NCI-H1436 (cell line): ENCODE data around the gene GRID1.

Source experiments
- DNase-seq: peaks from one replicate; lab custom pipeline; 2025; lab: John Stamatoyannopoulos, UW

The GRID1 gene

DNA sequence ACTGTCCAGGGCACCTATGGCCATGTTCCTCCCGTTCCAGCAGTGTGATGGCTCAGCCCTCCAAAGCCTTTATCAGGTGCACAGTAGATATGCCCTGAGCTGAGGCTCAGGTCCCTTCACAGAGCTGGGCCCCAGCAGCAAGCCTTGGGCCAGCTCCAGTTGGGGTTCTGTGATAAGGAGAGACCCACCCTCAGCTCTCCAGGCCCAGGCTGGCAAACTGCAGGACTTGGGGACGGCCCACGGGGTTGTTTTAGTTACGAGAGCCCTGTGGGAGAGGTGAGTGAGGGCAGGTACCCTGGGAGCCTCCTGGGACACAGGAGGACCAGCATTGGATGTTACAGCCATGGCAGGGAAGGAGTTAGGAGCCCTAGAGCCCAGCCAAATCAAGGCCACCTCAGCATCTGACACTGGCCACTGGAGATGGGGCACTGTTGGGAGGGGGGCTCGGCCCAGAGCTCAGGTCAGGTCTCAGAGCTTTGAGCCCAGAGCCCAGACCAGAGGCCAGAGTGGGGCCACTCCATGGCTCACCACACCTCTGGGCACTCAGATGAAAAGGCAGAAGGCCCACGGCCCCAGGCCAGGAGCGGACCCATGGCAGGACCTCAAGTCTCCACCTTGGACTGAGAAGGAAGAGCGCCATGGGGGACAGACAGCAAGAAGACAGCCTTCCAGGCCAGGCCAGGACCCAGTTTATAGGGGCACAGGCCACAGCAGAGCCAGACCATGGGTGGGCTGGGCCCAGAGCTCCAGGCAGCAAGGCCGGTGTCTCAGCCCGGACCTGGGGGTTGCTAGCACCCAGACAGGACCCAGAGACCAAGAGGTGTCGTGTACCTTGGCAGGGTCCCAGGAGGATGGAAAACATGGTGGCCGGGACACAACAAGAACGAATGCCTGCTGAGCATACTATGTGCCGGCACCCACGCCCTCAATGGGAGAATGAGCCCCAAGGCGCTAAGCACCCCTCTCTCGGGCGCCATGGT lies 12.8 kb downstream of the GRID1 start:
- no peak for DNase-seq

DNA sequence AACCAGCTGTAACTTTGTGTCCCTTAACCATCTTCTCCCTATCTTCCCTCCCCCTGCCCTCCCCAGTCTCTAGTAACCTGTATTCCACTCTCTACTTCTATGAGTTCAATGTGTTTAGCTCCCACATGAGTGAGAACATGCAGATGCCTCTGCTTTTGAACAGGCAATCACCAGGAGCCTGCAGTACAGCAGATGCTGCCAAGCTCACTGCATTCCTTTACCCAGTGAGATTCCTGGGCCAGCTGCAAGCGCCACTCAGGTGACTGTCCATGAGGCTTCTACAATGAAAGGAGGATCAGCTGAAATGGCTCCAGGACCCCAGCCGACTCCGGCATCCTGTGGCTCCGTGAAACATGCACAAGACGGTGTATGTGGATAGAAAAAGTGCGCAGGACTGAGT lies 15.7 kb downstream of the GRID1 start:
- DNase-seq, result no peak

DNA sequence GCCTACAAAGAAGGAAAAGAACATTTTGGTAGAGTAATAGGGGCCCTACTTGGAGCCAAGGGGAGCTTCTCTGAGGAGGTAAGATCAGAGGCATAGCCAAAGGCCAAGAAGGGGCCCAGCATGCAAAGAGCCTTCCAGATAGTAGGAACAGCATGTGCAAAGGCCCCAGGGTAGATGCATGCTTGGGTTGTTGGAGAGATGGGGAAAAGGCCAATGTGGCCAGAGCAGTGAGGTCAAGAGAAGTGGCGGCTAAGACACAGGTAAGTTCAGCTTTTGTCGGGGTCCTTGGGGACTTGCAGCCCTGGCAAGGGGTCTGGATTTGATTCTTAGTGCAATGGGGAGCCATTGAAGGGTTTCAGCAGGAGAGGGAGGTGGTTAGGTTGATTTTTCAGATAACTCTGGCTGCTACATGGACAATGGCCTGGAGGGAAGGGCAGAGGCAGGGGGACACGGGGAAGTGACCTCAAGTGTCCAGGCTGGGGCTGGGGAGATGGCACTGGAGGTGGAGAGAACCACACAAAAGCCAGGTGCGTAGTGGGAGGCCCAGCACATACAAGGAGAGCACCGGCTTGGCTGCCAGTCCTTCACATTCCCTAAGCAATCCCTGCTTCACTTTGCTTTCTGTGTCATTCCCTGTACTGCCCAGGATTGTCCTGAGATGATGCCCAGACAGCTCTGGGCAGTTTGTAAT lies 16.5 kb downstream of the GRID1 start:
- DNase-seq, result no peak

DNA sequence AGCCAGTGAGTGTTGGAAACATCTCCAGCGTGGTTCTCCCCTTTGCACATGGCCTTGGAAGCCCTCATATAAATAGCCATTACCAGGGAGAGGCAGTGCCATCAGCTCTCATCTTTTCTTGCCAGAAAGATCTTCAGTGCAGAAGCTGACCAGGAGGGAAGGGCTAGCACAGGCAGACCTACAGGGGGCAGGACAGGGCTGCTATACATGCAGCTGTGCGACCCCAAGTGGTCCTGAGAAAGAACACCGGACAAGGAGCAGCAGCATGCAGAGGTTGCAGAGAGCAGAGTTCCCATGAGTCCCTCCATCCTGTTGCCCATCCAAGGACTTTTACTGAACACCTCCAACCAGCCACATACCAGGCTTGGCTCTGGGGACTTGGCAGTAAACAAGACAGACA lies 17.1 kb downstream of the GRID1 start:
- no peak for DNase-seq

DNA sequence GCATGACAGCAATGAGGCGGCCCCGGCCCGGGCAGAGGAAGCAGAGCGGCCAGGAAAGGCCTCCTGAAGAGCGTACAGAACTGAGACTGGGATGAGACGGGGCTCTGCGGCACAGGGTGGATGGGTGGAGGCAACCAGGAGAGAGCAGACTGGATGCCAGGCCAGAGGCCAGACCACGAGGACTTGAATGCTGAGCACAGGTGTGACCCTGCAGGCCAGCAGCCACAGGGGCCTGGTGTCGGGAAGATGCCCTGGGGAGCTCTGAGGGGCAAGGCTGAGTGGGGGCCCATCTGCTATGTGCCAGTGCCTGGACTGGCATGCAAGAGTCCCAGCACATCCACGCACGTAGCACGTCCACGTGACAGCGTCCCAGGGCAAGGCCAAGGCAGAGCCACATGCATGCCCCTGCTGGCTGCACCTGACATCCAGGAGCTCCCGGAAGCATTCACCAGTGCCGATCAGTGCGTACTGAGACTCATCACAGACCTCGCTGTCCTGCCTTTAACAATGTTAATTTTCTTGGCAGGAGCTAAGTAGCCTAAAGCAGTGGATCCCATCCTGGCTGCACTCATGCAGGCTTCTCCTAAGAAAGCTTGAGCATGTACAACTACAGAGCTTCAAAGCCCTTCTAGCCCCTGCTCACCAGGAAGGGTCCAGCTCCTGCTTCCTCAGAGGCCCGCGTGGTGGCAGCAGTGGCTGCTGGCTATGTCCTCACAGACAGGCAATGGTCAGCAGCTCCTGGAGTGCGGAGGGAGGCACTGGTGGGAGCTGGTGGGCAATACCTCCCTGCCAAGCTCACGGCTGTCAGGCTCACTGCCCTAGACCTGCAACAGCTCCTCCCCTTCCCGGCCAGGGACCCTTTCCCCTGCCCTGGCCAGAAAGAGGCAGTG lies 18.0 kb downstream of the GRID1 start:
- no peak for DNase-seq

DNA sequence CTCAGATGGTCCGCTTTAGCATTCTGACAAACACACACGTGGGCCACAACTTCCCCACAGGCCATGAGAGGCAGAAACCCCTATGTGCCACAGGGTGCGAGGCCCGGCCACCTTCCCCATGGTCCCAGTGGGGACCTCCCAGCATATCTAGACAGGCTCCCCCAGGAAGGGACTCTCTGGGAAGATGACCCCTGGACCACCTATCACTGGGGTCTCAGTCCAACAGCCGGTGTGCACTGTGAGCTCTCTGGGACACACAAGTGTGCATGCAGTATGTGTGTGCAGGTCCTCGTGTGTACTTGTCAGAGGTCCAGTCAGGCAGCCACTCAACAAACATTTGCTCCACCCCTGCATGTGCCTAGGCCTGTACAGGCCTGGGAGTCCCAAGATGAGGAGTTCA lies 18.7 kb downstream of the GRID1 start:
- no peak for DNase-seq

DNA sequence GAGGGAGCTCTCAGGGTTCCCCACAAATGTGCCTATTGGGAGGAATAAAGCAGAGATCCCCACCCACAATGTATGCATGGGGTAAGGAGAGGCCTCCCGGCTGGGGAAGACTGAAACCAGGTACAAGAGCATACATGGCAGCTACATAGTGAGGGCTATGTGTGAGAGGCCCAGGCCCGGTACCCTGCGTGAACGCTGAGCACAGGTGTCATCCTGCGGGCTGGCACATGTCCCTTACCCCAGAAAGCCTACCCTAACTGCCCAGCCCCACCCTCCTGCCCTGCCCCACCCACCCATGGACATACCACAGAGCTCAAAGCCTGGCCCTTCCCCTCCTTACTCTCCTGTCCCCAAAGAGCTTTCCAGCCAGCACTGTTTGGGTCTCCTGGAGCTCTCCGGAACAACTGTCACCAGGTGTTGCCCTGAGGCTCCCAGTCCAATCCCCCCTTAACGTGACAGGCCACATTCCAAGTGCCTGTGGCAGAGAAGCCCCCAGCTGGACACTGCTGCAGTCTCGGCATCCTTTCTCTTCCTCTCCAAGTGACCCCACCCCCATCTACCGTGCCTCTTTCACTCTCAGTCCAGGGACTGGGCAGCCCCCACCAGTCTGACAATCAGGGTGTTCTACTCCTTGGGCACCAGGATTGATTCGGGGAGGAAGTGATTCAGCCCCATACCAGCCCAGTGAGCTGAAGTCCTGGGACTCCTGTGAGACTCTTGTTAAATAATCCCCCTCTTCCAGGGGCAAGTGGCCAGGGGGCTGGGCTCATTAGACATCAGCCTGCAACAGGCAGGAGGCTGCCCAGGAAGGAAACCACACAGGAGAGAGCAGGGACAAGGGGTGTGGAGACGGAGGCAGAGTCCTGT lies 19.6 kb downstream of the GRID1 start:
- DNase-seq, result no peak

DNA sequence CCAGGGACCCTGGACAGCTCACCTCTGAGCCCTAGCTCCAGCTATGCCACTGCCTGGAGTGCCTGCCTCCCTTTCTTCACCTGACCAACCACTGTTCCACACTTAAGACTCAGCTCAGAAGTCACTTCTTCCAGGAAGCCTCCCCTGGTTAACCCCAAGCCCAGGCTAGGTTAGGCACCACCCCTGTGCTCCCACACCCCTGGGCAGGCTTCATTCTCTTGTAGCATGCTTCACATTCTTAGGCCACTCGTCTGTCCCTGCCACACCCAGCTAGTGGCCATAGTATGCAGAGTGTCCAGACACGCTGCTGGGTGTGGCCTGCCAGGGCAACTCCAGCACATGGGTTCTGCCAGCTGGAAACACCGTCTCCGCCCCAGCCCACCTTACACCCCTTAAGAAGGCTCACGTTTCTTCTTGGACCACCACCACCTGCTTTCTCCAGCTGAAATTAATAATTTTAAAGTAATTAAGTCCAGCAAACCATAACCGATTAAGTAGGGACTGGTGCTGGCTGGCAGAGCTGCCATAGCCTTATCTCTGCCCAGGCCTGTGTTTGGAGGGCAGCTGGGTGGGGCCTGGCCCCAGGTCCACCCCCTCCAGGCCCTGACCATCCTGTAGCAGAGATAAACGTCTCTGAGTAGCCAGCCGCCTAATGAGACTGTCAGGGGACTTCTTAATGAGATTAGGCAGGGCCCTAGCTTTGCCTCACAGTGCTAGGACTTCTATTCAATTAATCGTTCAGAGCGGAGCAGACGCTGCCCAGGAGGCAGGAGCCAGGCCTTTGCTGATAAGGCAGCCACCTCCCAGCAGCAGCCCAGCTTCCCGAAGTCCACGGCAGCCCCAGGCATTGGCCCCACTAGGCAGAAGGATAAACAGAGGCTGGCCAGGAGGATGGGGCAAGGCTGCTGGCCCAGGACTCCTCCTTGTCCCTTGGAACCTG lies 20.5 kb downstream of the GRID1 start:
- no peak for DNase-seq

DNA sequence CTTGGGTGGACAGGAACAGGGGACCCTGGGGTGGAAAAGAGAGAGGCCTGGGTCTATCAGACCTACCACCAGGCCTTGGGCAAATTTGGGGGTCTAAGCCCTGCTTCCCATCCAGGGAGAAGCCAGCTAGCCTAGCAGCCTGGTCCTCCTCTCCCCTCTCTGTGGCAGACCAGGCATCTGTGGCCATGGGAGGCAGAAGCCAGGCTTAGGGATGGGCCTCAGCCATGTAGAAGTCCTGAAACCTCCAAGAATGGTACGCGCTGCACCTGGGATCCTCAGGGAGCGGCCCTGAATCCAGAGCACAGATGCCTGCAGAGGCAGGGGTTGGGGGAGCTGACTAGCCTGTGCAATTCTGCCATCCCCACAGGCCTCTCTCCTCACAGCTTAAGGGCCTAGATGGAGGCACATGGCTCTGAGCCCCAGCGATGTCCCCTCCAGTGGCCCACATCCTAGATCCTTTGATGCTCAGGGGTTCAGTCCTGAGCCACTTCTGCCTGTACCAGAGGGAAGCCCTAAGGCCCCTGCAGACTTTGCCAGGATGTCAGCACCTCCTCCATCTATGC lies 21.2 kb downstream of the GRID1 start:
- DNase-seq, result no peak

DNA sequence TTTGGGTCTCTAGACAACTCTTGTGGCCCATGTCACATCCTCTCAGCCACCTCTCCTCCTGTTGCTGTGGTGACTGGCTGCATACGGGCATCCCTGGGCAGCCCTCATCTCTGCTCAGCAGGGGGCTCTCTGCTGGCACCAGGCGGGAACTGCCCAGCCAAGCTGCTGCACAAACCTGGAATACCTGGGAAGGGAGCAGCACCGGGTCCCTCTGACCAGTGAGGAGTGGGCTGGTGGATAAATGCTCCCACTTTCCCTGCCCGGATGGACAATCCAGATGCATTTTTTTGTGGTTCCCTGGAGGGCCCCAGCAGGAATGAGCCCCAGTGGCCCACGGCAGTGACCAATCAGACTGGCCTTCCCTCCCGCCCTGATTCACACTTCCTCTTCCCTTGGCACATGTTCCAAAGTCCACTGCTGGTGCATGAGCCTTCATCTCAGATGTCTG lies 21.9 kb downstream of the GRID1 start:
- no peak for DNase-seq

DNA sequence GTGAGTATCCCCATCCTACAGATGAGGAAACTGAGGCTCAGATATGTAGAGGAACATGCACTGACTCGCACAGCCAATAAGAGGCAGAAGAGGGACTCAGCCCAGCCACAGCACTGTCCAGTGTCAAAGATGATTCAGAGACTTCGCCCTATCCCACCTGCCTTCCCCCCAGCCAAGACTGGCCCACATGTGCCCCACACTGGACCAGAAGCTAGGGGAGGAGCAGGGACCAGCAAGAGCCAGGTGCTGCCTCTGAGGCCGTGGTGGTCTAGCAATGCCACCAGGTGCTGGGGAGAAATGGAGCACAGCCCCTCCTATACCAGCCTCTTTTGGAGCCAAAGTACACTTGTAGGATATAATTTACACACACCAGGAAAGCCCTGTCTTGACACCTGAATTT lies 22.3 kb downstream of the GRID1 start:
- no peak for DNase-seq

DNA sequence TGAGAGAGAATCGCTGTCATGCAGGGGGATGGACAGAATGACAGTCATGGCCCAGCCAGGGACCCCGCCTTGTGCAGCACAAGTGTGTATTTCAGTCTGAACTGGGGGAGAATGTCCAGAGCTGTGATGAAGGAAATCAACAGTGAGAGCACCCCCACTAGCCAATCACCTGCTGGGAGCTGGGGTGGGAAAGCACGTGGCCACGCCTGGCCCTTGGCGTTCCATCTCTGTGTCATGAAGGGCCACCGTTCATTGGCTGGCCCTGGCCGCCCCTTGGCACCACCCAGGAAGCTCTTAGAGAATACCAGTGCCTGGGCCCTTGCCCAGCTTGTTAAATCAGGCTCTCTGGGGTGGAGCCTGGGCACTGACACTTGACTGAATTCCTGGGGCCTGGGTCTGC lies 22.8 kb downstream of the GRID1 start:
- no peak for DNase-seq

DNA sequence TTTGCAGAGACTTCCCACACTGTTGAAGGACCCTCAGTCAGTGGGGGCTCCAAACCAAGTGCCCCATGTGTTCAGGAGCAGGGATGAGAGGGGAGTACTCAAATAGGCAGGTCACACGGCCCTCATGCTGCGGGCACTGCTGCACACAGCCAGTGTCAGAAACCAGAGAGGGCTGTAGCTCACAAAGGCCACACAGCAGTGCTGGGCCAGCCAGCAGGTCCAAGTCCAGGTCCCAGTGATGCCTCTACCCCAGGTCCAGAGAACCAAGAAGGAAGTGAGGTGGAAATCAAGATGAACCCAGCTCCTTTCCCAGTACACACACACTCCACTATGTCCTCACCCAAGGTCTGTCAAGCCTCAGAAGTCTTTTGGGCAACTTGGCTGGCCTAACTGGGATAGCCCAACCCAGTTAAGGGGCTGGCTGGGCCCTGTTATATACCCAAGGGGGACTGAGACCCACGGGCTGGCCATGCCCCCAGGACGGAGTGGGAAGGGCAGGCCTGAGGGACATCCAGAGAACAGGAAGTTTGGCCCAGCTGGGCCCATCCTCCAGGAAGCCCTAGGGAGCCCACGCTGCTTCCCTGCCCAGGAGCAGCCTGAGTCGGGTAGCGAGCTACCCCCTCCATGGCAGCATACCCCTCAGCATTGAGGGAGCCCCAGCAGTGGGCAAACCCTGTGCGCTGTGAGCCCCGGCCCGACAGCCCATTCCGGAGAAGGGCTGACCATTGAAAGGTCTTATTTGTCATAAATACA lies 24.3 kb downstream of the GRID1 start:
- DNase-seq, result no peak

DNA sequence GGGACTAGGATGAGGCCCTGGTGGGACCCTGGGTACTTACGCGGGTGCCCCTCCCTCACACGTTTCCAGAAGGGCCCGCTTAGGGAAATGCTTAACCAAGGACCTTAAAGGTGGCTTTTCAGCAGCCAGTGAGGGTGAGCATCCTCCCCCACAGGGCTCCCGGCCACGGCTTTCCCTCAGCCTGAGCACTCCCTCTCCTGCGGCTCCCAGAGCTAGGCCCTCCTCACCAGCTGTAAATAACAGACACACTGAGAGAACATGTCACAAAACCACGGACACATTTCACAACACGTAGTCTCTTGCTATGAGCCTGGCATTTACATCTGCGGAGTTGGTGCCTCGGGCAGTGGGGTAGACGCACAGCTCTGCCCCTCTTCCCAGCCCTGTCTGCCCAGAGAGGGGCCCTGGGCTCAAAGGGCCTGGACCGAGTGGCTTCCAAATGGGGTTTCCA lies 25.2 kb downstream of the GRID1 start:
- no peak for DNase-seq

DNA sequence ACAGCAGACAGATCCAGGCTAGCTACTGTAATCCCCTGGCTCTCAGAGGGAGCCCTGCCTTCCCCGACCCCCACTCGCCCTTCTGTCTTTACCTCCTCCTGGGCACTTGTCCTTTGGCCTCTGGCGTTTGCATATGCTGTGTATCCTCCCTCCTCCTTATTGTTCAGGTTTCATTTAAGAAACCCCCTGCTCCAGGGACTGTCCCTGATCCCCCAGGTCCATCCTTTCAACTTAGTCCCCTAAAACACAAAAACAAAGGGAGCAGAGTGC lies 25.7 kb downstream of the GRID1 start:
- no peak for DNase-seq

DNA sequence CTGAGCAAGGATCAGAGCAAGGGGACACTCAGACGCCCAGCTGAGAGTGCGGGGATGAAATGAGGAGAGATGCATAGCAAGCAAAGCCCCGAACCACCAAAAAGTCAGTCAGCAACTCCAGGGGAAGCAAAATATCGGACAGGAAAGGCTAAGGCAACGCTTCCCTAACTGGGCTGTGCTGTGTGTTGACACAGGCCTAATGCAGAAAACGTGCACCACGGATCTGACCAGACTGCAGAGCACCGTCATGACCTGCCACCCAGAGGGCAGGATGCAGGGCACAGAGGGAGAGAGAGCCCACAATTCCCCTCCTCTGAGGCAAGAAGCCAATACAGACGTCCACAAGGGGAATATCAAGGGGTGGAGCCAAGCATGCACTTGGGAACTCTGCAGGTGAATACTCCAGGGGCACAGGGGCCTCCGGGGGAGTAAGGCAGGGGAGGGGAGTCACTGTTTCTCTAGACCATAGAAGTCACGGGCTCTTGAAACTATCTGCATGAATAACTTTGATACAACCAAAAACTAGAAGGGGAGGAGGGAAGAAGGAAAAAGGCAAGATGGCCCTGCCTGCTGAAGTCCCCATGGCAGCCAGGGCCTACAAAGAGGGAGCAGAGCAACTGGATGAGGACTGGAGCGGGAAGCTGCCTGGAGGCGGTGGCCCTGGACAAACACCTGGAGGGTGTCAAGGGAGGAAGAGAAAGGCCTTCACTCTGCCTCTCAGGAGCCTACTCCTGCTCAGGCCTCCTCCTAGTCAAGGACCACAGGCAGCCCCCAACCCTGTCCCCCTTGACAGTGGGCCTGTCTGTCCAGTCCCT lies 26.2 kb downstream of the GRID1 start:
- DNase-seq, result peak; percentile 63

DNA sequence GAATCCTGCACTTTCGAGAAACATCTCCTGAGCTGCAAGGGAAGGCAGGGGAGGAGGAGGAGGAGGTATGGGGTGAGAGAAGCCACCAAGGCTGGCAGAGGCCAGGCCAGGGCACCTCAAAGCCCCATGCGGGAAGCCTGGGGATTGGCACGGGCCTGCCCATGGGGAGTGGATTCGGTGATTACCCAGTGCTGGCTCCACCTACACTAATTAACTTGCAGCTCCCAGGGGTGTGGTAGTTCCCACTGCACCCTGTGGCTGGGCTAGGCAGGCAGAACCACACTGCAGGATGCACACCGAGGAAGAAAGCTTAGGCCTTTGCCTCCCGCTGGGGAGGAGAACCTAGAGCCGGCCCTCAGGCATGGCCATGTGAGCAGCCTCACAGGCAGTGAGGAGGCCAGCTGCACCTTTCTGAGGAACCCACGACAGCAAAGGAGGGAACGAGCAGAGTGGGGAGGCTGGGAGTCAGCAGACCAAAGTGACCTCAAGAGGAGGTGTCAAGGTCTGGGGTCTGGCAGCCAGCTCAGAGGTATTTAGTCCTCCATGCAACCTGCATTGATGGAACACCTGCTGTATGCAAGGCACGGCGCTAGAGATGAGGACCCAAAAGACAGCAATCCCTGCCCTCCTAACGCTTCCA lies 27.2 kb downstream of the GRID1 start:
- DNase-seq, result peak; percentile 90

DNA sequence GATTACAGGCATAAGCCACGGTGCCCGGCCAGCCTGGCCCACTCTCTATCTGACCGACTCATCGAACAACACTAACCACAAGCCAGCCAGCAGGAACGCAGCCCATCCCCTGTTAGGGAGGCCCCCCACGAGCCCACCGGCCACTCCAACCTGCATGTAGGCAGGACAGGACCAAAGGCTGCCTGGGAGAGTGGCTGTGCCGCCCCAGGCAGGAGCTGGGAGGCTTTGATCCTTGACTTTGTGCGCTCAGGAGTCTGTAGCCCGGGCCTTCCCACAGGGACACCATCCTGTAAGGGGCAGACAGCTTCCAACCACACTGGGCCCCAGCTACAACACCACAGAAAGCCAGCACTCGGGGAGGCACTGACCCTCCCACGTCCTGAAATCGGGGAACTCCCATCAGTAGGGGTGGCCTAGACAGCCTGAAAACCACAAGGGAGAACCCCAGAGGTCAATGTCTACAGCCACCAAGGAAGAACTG lies 29.4 kb downstream of the GRID1 start:
- no peak for DNase-seq
